H1 (cell line): Measurements from ENCODE around the gene OR8B8.

Experiments
- ASH2L ChIP-seq: fragments of 200-600, 300-600 bp; sonication (generic); IDR thresholded peaks from one replicate; pipeline ENCODE4 v1.7.1; 2017; ENCODE audit warnings: low read length
- ATF3 ChIP-seq: IDR thresholded peaks from 2 replicates; pipeline ENCODE4 v1.6.1; 2011; ENCODE audit warnings: low read depth, mild to moderate bottlenecking, low read length; ENCODE audit not compliant: insufficient read depth
- CTCF ChIP-seq, 3 experiments: IDR thresholded peaks; 1 replicate in 2 of 3; 2 replicates in 1 of 3; pipeline versions ENCODE4 v1.5.1 to v1.6.1; 2011; ENCODE audit warnings: low read length in 3 of 3, mild to moderate bottlenecking in 3 of 3, inconsistent platforms in 2 of 3, low read depth in 1 of 3, moderate library complexity in 1 of 3; ENCODE audit not compliant: insufficient read depth in 1 of 3; ENCODE audit errors: control extremely low read depth in 1 of 3
- EP300 ChIP-seq, 2 experiments: IDR thresholded peaks; 1 replicate in 1 of 2; 2 replicates in 1 of 2; pipeline ENCODE4 v1.6.1; 2011 to 2012; ENCODE audit warnings: low read depth in 2 of 2, low read length in 2 of 2, mild to moderate bottlenecking in 2 of 2, borderline replicate concordance in 1 of 2, inconsistent platforms in 1 of 2, moderate library complexity in 1 of 2
- JUND ChIP-seq: IDR thresholded peaks from 2 replicates; pipeline ENCODE4 v1.6.1; 2011; ENCODE audit warnings: mild to moderate bottlenecking, improper control_type of control experiment, low read length
- MAX ChIP-seq: IDR thresholded peaks from 2 replicates; pipeline ENCODE4 v1.6.1; 2012; ENCODE audit warnings: inconsistent platforms
- POLR2A ChIP-seq, 2 experiments: IDR thresholded peaks; 1 replicate in 1 of 2; 2 replicates in 1 of 2; pipeline ENCODE4 v1.6.1; 2011; ENCODE audit warnings: low read depth in 2 of 2, low read length in 2 of 2, mild to moderate bottlenecking in 2 of 2; ENCODE audit errors: control extremely low read depth in 1 of 2
- SRF ChIP-seq: IDR thresholded peaks from 2 replicates; pipeline ENCODE4 v1.6.1; 2011; ENCODE audit warnings: mild to moderate bottlenecking, low read depth, low read length, moderate library complexity
- YY1 ChIP-seq: IDR thresholded peaks from 2 replicates; pipeline ENCODE4 v1.6.1; 2011; ENCODE audit warnings: low read depth, mild to moderate bottlenecking, low read length

- TF ChIP-seq YY1 (no peak), CTCF (IDR thresholded peaks at IDR 0.05; ENCODE audit: control extremely low read depth in 1 of 3, insufficient read depth in 1 of 3, low read depth in 1 of 3, low read length in 3 of 3) (no peak), MAX (no peak), POLR2A (IDR thresholded peaks at IDR 0.05; ENCODE audit: control extremely low read depth in 1 of 2, low read depth in 2 of 2, low read length in 2 of 2) (no peak), ASH2L (no peak), EP300 (IDR thresholded peaks at IDR 0.05; ENCODE audit: borderline replicate concordance in 1 of 2, low read depth in 2 of 2, low read length in 2 of 2) (no peak), SRF (no peak), ATF3 (no peak), JUND (no peak)
Measured at GRCh38 chr11:124474079-124474478, 28.6 kb upstream of the OR8B8 start.
